NCI-H187 (cell line): ENCODE results near the gene STEAP1B.

Experiments
- DNase-seq, 2 experiments: peaks; one replicate each; lab custom pipeline; 2025; lab: John Stamatoyannopoulos, UW

The STEAP1B gene

DNA sequence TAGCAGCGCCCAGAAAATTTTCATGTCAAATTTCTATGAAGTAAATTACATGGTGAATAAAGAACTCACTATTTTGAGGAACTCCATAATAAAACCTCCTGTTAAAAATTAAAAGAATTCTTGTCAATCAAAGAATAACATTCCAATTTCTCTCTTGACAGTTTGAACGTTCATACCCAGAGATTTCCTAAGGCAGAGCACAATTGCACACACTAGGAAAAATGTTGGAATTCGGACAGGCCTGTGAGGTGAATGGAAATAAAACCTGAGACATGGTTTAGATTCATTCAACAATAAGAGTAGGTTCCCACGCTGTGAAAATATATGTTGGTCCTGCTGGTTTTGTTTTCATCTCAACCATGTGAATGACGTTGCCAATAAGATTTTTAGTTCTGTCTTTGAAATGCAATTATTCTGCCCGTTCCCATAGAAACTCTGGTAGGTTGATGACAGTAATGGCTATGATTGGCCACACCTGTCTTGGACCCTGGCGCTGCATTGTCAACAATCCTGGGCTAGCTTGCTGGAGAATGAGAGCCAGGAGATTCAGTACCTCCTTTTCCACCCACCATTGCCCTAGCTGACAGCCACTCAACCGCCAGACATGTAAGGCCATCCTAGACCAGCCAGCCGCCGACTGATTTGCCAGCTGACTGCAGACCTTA lies 99.7 kb downstream of the STEAP1B start:
- DNase-seq: no peak

DNA sequence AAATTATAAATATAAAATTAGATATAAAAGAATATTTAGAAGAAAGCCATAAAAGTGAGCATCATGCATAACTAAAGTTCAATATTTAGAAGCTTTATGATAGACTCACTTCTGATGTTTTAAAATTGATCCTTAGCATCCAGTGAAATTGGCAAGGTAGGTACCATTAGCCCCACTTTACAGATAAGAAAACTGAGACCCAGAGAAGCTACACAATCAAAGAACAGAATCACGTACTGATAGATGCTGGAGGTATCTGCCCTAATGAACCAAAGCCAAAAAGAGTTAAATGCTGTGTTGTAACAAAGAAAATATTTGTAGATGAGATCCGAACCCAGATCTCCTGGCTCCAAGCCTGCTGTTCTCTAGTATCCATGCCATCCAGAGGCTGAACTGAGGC lies 100.4 kb downstream of the STEAP1B start:
- DNase-seq: no peak

DNA sequence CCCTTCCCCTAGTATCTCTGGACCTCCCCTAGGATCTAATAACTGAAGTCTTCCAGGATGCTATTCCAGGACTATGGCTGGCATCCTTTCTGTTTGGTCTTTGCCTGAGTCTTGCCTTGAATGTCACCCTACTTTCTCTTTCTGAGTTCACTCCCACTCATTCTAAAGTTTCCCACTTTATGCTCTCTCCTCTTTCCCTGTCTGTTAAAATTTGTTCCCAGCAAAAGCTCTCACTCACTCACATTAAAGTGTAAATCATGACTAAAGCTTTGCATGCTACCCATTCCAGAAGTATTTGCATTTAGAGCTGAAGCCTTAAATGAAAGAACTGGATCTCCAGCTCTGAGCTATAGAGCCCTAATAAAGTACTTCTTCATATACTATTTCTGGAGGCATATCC lies 100.9 kb downstream of the STEAP1B start:
- DNase-seq: no peak

DNA sequence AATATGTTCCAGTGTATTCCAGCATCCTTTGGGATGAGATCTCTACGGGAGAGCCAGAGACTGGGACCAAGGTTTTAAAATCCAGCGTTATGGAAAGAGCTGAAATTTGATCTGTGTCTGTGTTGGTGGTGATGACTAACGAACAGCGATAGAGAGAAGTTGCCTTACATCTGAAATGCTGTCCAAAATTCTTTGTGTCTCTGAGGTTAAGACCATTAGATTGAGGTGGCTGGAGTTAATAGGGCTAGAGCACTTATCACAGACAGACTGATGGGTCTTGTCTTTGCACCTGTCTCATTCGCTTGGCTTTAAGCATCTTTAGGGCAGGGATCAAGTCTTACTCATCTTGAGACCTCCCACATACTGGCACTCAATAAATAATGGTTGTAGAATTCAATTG lies 102.0 kb downstream of the STEAP1B start:
- peak in 1 of 2 experiments; percentile 15 for DNase-seq

DNA sequence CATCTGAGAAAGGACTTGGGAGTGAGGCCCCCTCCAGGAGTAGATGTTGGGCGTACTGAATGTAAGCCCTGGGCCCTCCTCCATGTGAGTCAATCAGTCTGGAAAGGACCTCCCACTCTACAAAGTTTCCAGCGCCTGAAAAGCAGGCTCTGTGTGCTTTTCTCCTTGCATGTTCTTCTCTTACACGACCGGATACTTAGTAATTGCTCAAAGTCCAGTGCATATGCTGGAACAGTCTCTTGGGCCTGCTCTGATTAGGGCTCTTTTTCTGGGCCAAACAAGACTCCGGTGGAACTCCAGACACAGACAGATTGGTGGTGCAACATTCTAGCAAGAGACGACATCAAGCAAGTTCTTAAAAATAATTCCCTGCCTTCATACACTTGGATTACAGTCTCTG lies 104.8 kb downstream of the STEAP1B start:
- no peak for DNase-seq

DNA sequence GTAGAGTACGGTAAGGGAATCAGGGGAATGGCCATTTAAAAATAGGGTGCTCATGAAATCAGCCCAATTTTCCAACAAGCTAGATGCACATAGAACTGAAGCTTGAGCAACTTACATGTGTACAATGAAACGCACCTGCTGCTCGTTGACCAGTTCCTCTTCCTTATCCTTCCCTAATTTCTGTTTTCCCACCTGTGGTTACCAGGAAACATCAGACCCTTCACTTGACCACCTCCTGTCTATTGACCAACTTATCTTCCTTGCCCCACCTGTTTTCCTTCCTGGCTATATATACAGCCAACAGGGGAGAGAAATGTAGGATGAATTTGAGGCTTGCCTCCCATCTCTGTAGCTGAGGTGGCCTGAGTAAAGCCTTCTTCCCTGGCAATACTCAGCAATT lies 105.2 kb downstream of the STEAP1B start:
- DNase-seq: no peak

DNA sequence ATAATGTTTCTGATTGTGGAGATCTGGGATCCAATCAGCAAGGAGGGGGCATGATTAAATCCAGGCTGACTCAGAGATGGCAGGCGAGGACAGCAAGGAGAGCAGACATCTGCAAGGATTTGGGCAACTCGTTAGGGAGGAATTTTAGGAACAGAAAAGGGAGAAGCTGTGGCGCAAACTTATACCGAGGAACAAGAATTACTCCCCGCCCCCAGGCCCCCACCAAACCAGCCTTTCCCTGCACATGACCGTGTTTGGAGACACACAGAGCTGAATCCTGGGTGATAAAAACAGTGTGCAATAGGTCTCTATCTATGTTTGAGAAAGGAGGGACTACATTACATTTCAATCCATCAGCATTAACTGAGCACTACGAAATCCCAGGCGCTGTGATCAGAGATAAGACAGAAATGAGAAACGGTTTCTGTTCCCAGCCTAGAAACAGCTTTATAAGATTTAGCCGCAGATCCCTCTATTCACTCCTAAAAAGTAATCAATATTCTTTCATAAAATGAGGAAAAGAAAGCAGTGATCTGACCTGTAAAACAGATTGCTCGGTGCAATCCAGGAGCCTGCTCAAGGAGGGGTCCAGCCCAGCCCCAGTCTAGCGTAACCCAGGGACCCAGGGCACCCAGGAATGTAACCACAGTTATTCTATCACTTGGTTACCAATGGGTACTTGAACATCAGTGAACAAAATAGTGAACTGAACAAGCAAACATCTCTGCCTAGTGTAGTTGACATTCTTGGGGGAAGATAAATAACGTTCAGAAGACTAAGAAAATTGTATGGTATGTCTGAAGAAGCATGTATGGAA lies 105.9 kb downstream of the STEAP1B start:
- DNase-seq: no peak

DNA sequence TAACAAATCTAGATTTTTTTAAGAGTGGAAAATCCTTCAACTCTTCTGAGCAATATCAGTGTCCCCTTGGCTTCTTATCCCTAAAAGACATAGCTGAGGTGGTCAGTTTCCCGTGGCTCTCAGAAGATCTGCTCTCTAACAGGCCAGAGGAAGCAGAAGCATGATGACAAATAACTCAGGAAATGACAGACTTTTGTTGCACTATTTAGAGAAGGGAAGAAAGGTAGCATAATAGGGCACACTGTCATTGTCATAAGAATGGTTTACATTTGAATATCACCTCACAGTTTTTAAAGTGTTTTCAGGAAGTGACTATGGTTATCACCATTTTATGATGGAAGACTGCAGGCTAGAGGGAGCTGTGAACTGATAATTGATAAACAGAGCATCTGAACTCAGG lies 109.5 kb downstream of the STEAP1B start:
- no peak for DNase-seq

DNA sequence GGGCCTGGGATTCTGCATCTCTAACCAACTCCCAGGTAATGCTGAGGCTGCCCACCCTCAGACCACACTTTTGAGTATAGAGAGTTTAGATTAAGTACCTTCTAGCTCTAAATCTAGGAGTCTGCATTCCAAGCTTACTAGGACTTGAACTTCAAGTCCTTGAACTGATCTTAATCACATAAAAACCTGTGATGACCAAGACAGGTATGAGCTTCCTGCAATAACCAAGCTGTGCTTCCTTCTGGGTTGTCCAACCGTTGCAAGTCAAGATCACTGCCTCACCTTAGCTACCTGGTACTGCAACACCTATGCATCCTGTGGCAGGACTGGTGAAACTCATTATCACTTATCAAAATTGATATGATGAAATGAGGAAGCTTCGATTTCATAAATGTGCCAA lies 110.1 kb downstream of the STEAP1B start:
- no peak for DNase-seq

DNA sequence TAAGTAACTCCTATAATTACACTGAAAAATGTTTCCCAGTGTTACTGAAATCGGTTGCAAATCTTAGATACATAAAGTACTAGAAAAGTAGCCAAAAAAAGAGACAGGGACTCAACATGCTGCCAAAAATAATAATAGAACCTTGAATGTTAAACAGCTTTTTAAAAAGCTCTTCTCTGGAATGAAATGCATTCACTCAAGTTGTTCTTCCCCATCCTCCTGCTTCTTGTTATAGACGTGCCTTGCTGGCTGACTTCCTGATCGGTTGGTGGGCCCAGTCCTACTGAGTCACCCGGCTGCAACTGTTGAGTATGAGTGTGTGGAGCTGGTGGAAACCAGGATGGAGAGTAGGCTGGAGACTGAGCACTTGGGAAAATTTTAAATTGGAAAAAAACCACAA lies 112.4 kb downstream of the STEAP1B start:
- no peak for DNase-seq

DNA sequence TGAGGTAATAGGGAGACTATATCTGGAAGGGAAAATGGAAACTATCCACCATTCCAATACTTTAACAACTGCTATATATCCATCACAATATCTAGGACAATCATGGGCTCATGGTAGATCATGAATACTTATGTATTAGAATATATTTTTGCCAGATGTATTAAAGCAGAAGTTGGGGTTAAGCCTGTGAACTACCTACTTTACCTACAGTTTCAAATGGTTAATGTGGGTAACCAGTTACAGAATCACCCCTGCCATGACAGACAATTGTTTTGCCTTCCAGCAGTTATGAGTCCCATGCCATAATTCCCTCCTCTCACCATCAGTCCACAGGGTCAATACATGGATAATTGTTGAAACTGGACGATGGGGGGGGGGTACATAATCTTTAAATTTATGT lies 113.1 kb downstream of the STEAP1B start:
- DNase-seq: no peak

DNA sequence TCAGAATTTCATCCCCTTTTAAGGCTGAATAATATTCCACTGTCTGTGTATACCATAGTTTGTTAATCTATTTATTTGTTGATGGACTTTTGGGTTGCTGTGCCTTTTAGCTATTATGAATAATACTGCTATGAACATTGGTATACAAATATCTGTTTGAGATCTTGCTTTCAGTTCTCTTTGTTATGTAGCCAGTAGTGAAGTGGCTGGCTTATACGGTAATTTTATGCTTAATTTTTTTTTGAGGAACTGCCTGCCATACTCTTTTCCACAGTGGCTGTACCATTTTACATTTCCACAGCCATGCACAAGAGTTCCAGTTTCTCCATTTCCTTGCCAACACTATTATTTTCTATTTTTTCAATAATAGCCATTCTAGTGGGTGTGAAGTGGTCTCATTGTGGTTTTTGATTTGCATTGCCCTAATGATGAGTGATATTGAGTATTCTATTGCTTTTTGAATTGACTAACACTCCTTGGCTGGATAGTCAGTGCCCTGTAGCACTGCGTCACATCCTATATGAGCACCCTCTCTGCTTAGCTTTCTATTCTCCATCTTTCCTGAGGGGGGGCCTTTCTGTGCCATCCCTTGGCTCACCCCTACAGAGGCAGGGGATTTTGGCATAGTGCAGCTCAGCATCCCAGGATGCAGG lies 113.7 kb downstream of the STEAP1B start:
- DNase-seq: no peak

DNA sequence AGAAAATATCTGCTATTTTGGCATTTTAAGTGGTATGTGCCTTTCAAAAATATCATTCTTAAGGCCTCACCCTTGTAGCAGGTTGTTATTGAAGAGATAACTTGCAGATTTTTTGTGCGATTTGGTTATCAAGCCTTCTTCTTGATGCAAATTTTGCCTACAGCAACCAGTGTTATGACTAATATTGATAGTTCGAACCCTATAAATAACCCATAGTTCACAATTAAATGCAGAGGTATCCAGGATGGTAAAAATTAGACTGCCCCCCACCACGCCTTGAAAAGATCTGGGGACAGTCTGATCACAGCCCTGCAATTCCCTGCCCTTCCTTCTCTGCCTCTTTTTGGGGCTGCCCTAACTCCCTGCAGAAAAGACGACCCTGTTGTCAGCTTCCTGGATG lies 114.7 kb downstream of the STEAP1B start:
- DNase-seq: no peak

DNA sequence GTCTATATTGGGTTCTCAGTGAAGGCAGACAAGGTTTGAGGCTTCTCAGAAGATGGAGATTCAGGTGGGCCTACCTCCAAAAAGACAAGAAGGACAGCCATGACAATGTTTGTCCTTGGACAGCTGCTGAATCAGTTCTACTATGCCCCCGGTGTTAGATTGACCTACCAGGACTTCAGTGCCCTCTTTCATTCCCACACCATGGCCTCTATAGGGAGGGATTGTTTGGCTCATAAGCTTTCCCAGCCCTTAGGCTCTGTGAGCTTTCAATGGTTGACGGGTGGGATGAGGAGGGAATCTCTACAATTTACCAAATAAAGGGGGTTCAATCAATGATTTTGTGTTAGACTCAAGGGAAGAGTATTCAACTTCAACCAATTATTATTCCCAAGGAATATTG lies 119.7 kb downstream of the STEAP1B start:
- DNase-seq: no peak

DNA sequence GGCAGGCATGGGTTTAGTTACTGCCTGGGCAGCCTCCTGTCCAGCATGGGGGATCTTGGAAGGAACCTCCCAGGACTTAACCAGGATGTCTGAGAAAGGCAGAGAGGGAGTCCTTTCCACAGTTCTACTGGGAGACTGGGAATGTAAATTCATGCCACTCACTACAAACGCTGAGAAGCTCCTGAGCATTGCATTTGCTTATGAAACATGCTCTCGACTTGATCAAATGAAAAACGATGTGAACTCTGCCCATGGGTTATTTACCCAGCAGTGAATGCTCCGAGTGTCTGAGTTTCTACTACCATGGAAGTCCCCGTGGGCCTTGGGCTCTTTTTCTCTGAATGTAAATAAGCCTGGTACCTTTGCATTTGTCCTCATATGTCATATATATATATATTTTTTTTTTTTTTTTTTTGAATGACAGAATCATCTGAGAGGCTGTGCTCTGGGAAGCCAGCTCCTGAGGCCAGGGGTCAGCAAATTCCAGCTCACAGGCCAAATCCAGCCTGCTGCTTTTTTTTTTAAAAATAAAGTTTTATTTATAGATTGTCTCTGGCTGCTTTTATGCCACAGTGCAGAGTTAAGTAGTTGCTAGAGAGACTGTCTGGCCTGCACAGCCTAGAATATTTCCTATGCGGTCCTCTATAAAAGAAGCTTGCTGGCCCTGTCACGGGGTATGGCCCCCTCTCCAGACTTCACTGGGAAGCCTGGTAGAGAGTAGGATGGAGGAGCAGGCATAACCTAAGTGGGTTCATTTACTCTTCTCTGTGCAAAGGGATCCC lies 121.6 kb downstream of the STEAP1B start:
- no peak for DNase-seq

DNA sequence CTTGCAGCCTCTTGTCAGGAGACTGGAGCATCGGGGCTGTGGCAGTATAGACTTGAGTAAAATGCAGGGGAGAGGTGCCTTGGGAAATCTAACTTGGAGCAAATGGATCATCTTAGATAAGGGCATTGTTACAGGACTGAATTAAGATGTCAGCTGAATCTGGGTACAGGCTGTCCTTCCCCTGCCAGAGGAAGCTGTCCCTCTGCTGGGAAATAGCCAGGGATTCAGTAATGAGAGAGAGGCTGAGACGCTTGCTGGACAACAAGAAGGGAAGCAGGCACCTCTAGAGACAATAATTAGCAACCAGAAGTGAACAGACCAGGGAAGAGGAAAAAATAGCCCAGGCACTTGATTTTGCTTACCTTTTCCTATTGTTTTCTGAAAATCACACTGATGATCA lies 122.3 kb downstream of the STEAP1B start:
- DNase-seq: no peak

DNA sequence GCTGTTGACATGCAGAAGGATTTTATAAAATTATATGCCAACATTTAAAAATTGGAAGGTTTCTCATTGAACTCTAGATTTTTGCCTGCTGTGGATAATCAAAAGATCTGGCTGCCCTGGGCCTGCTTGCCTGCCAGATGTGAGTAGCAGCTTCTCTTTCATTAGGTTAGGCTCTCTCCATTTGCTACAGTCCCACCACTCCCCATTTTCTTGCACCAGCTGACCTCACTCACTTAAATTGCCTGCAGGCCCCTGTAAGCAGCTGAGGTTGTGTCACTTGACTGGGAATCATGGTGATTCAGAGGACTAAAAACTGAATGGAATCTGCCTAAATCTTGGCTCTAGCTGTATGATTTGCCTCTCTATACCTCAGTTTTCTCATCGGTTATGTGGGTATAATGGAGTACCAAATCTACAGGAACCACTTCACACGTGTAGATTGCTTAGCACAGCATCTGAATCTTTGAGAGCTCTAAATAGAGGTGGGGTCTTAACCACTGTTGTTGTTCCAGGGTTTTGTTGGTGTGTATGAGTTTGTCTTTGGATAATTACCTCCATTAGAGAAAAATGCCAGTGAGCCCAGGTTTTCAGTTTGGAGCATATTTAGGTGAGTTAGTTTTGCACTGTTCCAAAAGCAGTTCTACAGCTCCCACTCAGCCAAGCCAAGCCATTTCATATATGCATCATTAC lies 124.5 kb downstream of the STEAP1B start:
- DNase-seq: no peak

DNA sequence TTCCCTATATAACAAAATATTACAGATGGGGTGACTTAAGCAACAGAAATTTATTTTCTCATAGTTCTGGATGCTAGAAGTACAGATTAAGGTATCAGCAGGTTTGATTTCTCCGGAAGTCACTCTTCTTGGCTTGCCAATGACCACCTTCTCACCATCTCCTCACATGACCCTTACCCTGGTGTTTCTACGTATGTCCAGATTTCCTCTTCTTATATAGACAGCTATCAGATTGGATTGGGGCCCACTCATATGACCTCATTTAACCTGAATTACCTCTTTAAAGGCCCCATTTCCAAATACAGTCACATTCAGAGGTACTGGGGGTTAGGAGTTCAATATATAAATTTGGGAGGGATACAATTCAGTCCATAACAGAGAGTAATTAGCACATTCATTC lies 126.1 kb downstream of the STEAP1B start:
- no peak for DNase-seq

DNA sequence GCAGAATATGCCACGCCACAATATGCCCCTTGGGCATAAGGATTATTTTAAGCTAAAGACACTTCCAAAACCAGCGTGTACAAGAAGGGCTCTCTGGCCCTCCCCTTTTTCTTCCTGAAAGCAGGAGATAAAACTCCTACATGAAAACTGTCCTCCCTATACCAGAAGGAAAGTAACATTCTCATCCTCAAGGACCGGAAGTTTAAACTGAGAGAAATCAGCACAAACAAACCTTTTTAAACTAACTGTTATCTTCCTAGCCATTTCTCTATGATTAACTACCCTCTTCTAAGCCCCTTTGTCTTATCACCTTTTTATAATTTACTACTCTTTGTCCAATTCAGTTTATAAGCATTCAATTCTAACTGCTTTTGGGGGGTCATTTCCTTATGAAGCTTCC lies 126.6 kb downstream of the STEAP1B start:
- no peak for DNase-seq

DNA sequence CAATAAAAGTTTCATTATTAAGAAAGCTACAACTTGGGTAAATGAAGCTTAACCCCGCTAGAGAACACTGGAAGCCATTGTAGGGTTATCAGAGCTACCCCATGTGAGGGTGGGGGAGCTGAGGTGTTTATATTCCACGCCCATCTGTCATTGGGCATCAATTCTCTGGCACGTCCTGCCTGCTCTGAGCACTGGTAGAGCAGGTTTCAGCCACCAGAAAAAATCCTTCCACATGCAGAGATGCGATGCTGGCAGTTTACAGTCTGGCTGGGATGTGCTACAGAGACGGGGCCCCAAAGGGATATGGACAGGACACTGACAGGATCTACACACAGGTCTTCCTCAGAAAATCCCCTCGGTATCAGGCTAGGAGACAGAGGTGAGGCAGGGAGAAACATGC lies 127.1 kb downstream of the STEAP1B start:
- no peak for DNase-seq

DNA sequence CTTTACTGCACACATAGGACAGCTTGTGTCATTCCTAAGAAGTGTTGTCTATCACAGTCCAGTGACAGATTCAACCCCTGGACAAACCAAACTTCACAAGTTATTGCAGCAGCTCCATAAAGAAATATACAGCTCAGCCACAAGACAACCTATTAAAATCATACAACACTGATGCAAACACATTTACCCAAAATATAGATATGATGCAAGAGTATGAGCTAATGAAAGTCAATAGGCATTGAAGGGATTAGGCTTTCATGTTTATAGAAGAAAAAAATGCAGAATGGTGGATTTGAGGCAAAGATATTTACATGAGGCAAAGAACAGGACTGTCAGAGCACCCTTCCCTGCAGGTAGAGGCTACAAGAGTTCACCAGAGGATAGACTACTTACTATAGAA lies 128.1 kb downstream of the STEAP1B start:
- no peak for DNase-seq
